WTC11 (cell line): Measurements from ENCODE around the gene FEN1. TPM values are rescaled to one million over a fixed set of nuclear protein-coding genes. Genes with fewer than 3 reads are reported as not detected.
A peak's percentile ranks its signal among the peaks of the same experiment; 100 is the strongest.

Source experiments
- ATAC-seq: fragments of 200-7000 bp; cut with Tn5 transposase; 2 replicates; pipeline ENCODE4 v1.10.0; 2021; ENCODE audit warnings: mild to moderate bottlenecking, moderate library complexity
- CTCF ChIA-PET: fragments of 300-600 bp; sonication (Branson Sonifier 250); formaldehyde crosslinking; loops from one replicate; lab custom pipeline; 2021; ENCODE audit warnings: antibody characterized with exemption; lab: Charles Lee
- POLR2A ChIA-PET: fragments of 350-600 bp; sonication (Branson Sonifier 250); formaldehyde crosslinking; loops from one replicate; lab custom pipeline; 2021; ENCODE audit warnings: antibody characterized with exemption; lab: Charles Lee
- DNase-seq: peaks from one replicate; pipeline ENCODE4 v3.0.0; 2021; ENCODE audit warnings: low spot score
- H3K27ac Mint-ChIP-seq: 2 replicates; pipeline ENCODE4 v1.8.0; 2021; ENCODE audit warnings: mixed read lengths
- H3K27me3 Mint-ChIP-seq: 2 replicates; pipeline ENCODE4 v1.8.0; 2021; ENCODE audit warnings: low read depth, mild to moderate bottlenecking, moderate library complexity, mixed read lengths
- H3K36me3 Mint-ChIP-seq: 2 replicates; pipeline ENCODE4 v1.8.0; 2021; ENCODE audit warnings: mixed read lengths
- H3K4me1 Mint-ChIP-seq: 2 replicates; pipeline ENCODE4 v1.8.0; 2022; ENCODE audit warnings: mixed read lengths
- H3K4me3 Mint-ChIP-seq: 2 replicates; pipeline ENCODE4 v1.8.0; 2021; ENCODE audit warnings: mild to moderate bottlenecking, moderate library complexity, mixed read lengths
- H3K9me3 Mint-ChIP-seq: 2 replicates; pipeline ENCODE4 v1.8.0; 2021; ENCODE audit warnings: mixed read lengths
- CBFB ChIP-seq: sonication (generic); formaldehyde crosslinking; IDR thresholded peaks from 2 replicates; pipeline ENCODE4 v1.8.1; 2022; ENCODE audit warnings: mild to moderate bottlenecking, low read depth, missing genetic modification reagents
- EMX1 ChIP-seq: fragments of 250-450 bp; sonication (Bioruptor Pico); IDR thresholded peaks from 2 replicates; pipeline ENCODE4 v1.8.0; 2021; ENCODE audit warnings: mild to moderate bottlenecking
- GRHL2 ChIP-seq: fragments of 250-450 bp; sonication (Bioruptor Pico); IDR thresholded peaks from 2 replicates; pipeline ENCODE4 v1.8.0; 2022; ENCODE audit warnings: mild to moderate bottlenecking, moderate library complexity; ENCODE audit not compliant: insufficient replicate concordance, severe bottlenecking
- NR1H2 ChIP-seq: sonication (generic); formaldehyde crosslinking; IDR thresholded peaks from 2 replicates; pipeline ENCODE4 v1.9.0; 2021; ENCODE audit warnings: mild to moderate bottlenecking, moderate library complexity, missing genetic modification reagents
- NR3C1 ChIP-seq: sonication (generic); formaldehyde crosslinking; conservative IDR thresholded peaks from 2 replicates; pipeline ENCODE4 v1.8.1; 2023; ENCODE audit warnings: low read depth, mild to moderate bottlenecking, missing genetic modification reagents
- PRRX2 ChIP-seq: fragments of 250-450 bp; sonication (Bioruptor Pico); IDR thresholded peaks from 2 replicates; pipeline ENCODE4 v1.8.0; 2021; ENCODE audit warnings: mild to moderate bottlenecking
- SP1 ChIP-seq: sonication (generic); formaldehyde crosslinking; conservative IDR thresholded peaks from 2 replicates; pipeline ENCODE4 v1.8.1; 2022; ENCODE audit warnings: missing genetic modification reagents
- TEAD4 ChIP-seq: sonication (generic); formaldehyde crosslinking; IDR thresholded peaks from 2 replicates; pipeline ENCODE4 v1.8.0; 2022; ENCODE audit warnings: mild to moderate bottlenecking, missing genetic modification reagents
- TP53 ChIP-seq: sonication (generic); formaldehyde crosslinking; IDR thresholded peaks from 2 replicates; pipeline ENCODE4 v1.8.1; 2023; ENCODE audit warnings: mild to moderate bottlenecking, missing genetic modification reagents
- ZBTB21 ChIP-seq: sonication (generic); formaldehyde crosslinking; IDR thresholded peaks from 2 replicates; pipeline ENCODE4 v1.8.1; 2023; ENCODE audit warnings: mild to moderate bottlenecking, missing genetic modification reagents, borderline replicate concordance
- ZNF396 ChIP-seq: fragments of 250-450 bp; sonication (Bioruptor Pico); IDR thresholded peaks from 2 replicates; pipeline ENCODE4 v1.8.0; 2021; ENCODE audit warnings: mild to moderate bottlenecking, moderate library complexity, borderline replicate concordance
- total RNA-seq: library from RNA; stranded (reverse); gene quantifications from 3 replicates; pipeline ENCODE4 v1.2.3, GENCODE V29; 2021
- TF ChIP-seq, protein P1 (sequence below): fragments of 200-600 bp; IDR thresholded peaks from 2 replicates; pipeline ENCODE4 v1.8.0; 2022; ENCODE audit warnings: antibody characterized with exemption
- TF ChIP-seq, protein P2 (sequence below): sonication (generic); formaldehyde crosslinking; IDR thresholded peaks from 2 replicates; pipeline ENCODE4 v1.8.0; 2023; ENCODE audit warnings: missing genetic modification reagents
- TF ChIP-seq, protein P3 (sequence below): sonication (generic); formaldehyde crosslinking; IDR thresholded peaks from 2 replicates; pipeline ENCODE4 v1.8.0; 2022; ENCODE audit warnings: mild to moderate bottlenecking, missing genetic modification reagents
- TF ChIP-seq, protein P4 (sequence below): sonication (generic); formaldehyde crosslinking; conservative IDR thresholded peaks from 2 replicates; pipeline ENCODE4 v1.8.1; 2022; ENCODE audit warnings: mild to moderate bottlenecking, missing genetic modification reagents
- TF ChIP-seq, protein P5 (sequence below): sonication (generic); formaldehyde crosslinking; IDR thresholded peaks from 2 replicates; pipeline ENCODE4 v1.8.1; 2022; ENCODE audit warnings: low read depth, missing genetic modification reagents, borderline replicate concordance

Gene FEN1
- total RNA-seq, 1 experiment from 2014 or later, result 96.3 TPM

DNA sequence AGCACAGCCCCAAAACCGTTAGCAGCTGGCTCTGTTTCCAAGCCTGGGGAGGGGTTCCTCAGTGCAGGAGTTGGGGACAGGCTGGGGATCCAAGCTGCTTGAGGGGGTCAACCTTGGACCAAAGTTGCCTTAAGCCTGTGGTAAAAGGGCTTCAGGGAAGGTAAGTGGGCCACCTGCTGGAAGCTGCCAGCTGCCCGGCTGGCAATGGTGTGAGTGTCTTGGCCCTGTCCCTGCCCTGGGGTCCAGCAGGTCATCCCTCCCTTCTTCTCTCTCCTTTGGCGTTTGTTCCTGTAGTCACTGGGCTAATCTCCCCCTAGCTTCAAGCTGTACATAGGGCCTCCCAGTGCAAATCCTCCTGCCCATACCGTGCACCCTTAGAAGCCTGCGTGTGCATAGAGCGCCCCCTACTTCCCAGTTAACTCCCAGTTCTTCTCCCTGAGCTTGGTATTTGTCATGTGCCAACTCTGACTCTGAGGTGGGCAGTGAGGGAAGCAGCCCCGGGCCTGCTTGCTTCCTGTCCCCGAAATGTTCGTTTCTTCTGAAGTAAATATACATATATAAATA lies 4.7 kb upstream of the FEN1 start:
- no peak overlapping the region for H3K4me3 Mint-ChIP-seq
- no peaks in the 10 kb centered on the region for H3K9me3 Mint-ChIP-seq
- ChIA-PET CTCF (interaction anchor here (0.5 to 7.1 kb wide), 45 partner anchors 10 to 663 kb away, joined by 3 to 175 read pairs (median 4); partner anchors contain the start of gene FADS1), POLR2A (interaction anchor here (0.8 to 1.0 kb wide), 3 partner anchors 9 to 46 kb away, joined by 3 to 7 read pairs (median 6); no protein-coding TSS in a partner anchor)
- ATAC-seq (peak; percentile 60), DNase-seq (peak; percentile 66)
- H3K27me3 Mint-ChIP-seq, result no peaks in the 10 kb centered on the region; the same call in 1 of the 2 replicates
- peaks cover 6% of the 10 kb centered on the region for H3K4me1 Mint-ChIP-seq
- TF ChIP-seq, protein P1, sequence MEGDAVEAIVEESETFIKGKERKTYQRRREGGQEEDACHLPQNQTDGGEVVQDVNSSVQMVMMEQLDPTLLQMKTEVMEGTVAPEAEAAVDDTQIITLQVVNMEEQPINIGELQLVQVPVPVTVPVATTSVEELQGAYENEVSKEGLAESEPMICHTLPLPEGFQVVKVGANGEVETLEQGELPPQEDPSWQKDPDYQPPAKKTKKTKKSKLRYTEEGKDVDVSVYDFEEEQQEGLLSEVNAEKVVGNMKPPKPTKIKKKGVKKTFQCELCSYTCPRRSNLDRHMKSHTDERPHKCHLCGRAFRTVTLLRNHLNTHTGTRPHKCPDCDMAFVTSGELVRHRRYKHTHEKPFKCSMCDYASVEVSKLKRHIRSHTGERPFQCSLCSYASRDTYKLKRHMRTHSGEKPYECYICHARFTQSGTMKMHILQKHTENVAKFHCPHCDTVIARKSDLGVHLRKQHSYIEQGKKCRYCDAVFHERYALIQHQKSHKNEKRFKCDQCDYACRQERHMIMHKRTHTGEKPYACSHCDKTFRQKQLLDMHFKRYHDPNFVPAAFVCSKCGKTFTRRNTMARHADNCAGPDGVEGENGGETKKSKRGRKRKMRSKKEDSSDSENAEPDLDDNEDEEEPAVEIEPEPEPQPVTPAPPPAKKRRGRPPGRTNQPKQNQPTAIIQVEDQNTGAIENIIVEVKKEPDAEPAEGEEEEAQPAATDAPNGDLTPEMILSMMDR, result peak; percentile 63
- TF ChIP-seq NR1H2 (no peak), EMX1 (no peak), ZBTB21 (no peak)
- TF ChIP-seq, protein P2, sequence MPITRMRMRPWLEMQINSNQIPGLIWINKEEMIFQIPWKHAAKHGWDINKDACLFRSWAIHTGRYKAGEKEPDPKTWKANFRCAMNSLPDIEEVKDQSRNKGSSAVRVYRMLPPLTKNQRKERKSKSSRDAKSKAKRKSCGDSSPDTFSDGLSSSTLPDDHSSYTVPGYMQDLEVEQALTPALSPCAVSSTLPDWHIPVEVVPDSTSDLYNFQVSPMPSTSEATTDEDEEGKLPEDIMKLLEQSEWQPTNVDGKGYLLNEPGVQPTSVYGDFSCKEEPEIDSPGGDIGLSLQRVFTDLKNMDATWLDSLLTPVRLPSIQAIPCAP (CRISPR knock-in tag), result no peak
- peaks cover 39% of the 10 kb centered on the region for H3K36me3 Mint-ChIP-seq
- no peak overlapping the region for H3K27ac Mint-ChIP-seq

DNA sequence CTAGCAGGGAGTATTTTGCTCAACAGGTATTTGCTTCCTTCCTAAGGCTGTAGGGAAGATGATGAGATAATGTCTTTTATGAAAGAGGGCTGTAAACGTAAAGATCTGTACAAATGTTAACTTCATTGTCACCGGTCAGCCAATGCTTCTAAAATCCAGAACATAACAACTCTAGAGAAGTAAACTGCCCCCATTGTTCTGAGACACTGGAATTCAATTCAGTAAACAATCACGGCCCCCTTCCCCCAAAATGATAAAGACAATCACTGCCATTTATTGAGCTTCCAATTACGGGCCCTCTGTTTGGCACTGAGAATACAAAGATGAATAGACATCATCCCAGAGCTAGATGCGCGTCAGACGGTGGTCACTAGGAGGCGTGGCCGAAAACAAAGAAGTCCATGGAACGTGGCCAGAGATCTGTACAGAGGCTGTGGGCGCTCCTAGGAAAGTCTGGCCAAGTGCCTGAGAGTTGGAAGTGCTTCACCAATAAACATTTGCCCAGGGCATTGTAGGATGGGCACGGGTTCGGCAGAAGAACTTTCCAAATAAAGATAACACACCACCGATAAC lies 888 bp upstream of the FEN1 start:
- ChIA-PET CTCF (interaction anchor here (0.6 to 7.1 kb wide), 7 partner anchors 9 to 316 kb away, joined by 3 to 175 read pairs (median 7); no protein-coding TSS in a partner anchor), POLR2A (interaction anchor here (0.7 to 1.9 kb wide), 3 partner anchors 10 to 37 kb away, joined by 3 to 5 read pairs (median 4); no protein-coding TSS in a partner anchor)
- peak; percentile 27 for ATAC-seq
- DNase-seq, result peak; percentile 35
- TF ChIP-seq ZNF396 (CRISPR knock-in tag) (no peak), SP1 (CRISPR knock-in tag) (no peak; the same call in 1 of the 2 replicates), TEAD4 (CRISPR knock-in tag) (no peak), EMX1 (no peak), NR3C1 (no peak), PRRX2 (CRISPR knock-in tag) (no peak; the same call in 1 of the 2 replicates), CBFB (CRISPR knock-in tag) (no peak), GRHL2 (CRISPR knock-in tag) (no peak), TP53 (no peak)
- TF ChIP-seq, protein P3, sequence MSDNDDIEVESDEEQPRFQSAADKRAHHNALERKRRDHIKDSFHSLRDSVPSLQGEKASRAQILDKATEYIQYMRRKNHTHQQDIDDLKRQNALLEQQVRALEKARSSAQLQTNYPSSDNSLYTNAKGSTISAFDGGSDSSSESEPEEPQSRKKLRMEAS (CRISPR knock-in tag), result no peak
- TF ChIP-seq, protein P4, sequence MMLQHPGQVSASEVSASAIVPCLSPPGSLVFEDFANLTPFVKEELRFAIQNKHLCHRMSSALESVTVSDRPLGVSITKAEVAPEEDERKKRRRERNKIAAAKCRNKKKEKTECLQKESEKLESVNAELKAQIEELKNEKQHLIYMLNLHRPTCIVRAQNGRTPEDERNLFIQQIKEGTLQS, result no peak
- TF ChIP-seq, protein P1, result no peak
- TF ChIP-seq, protein P5, sequence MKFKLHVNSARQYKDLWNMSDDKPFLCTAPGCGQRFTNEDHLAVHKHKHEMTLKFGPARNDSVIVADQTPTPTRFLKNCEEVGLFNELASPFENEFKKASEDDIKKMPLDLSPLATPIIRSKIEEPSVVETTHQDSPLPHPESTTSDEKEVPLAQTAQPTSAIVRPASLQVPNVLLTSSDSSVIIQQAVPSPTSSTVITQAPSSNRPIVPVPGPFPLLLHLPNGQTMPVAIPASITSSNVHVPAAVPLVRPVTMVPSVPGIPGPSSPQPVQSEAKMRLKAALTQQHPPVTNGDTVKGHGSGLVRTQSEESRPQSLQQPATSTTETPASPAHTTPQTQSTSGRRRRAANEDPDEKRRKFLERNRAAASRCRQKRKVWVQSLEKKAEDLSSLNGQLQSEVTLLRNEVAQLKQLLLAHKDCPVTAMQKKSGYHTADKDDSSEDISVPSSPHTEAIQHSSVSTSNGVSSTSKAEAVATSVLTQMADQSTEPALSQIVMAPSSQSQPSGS (CRISPR knock-in tag), result no peak
- TF ChIP-seq, all 79 proteins: peak for 0
- H3K4me3 Mint-ChIP-seq, result peak overlapping the region; percentile 94
- no peaks in the 10 kb centered on the region; the same call in 1 of the 2 replicates for H3K27me3 Mint-ChIP-seq
- no peaks in the 10 kb centered on the region for H3K9me3 Mint-ChIP-seq
- H3K27ac Mint-ChIP-seq, result peak overlapping the region; percentile 100
- peaks cover 42% of the 10 kb centered on the region for H3K36me3 Mint-ChIP-seq
- H3K4me1 Mint-ChIP-seq, result peaks cover 15% of the 10 kb centered on the region
